SK-N-MC (cell line): ENCODE measurements around the gene MFNG.

ENCODE experiments used
- EZH2 ChIP-seq: fragments of 200-600 bp; sonication (generic); IDR thresholded peaks from one replicate; pipeline ENCODE4 v1.6.1; 2017; ENCODE audit warnings: antibody characterized with exemption
- POLR2AphosphoS5 ChIP-seq: IDR thresholded peaks from 2 replicates; pipeline ENCODE4 v1.6.1; 2012; ENCODE audit warnings: mild to moderate bottlenecking, low read depth, low read length, borderline replicate concordance

GRCh38 chr22:37427135-37427710 is 59.0 kb downstream of the MFNG start, which contains the start of gene ELFN2:
- no peak for TF ChIP-seq EZH2
- no peak for TF ChIP-seq POLR2AphosphoS5
